Measurements from ENCODE around the gene P2RY1.

- TF ChIP-seq CTCF (IDR thresholded peaks at IDR 0.05) (no peak), POLR2A (IDR thresholded peaks at IDR 0.05) (no peak), EP300 (IDR thresholded peaks at IDR 0.05) (no peak)
Measured at GRCh38 chr3:152834191-152834775, 648 bp upstream of the P2RY1 start.

Measured in gastroesophageal sphincter (tissue), 3 donors.